HepG2 (cell line): Measurements from ENCODE around the gene ASTN1. TPM values are rescaled to one million over a fixed set of nuclear protein-coding genes. Genes with fewer than 3 reads are reported as not detected.

Experiments
- ATAC-seq: fragments of 200-7000 bp; cut with Tn5 transposase; 3 replicates; pipeline ENCODE4 v1.9.1; 2020; ENCODE audit warnings: mild to moderate bottlenecking, moderate library complexity
- BruUV-seq: library from RNA; stranded (reverse); fragments of 400-500 nt; replicated peaks from 2 replicates; lab custom pipeline; 2021; lab: Mats Ljungman, UMichigan
- CTCF ChIA-PET: fragments of 300-600 bp; formaldehyde crosslinking; extraction: SDS; loops from one replicate; lab custom pipeline; 2021; ENCODE audit warnings: low total read pairs, inconsistent platforms, low intra/inter-chr PET ratio; lab: Yijun Ruan, JAX
- POLR2A ChIA-PET: fragments of 350-600 bp; sonication (Branson Sonifier 250); formaldehyde crosslinking; loops from one replicate; lab custom pipeline; 2020; ENCODE audit warnings: antibody characterized with exemption, inconsistent platforms; lab: Yijun Ruan, JAX
- DNase-seq: peaks from one replicate; pipeline ENCODE4 v3.0.0-alpha.2; 2015; ENCODE audit warnings: low spot score
- FAIRE-seq: peaks from 3 replicates; lab custom pipeline; 2011; peaks lifted over from hg19 to GRCh38; lab: Jason Lieb, UNC
- H2AFZ ChIP-seq: one replicate; pipeline ENCODE4 v1.6.1; 2011; ENCODE audit warnings: low read length, inconsistent platforms
- H3K27ac ChIP-seq: fragments of 300-600 bp; 3 replicates; pipeline ENCODE4 v1.8.0; 2011; ENCODE audit warnings: mixed run types, mild to moderate bottlenecking, mixed read lengths, low read length, inconsistent platforms; ENCODE audit not compliant: insufficient read depth; ENCODE audit errors: extremely low read length
- H3K27me3 ChIP-seq, 2 experiments: fragments of 200-600 bp in 1 of 2; 2 replicates in 1 of 2; 3 replicates in 1 of 2; pipeline versions ENCODE4 v1.6.0 to v1.8.0; 2011; ENCODE audit warnings: low read length in 2 of 2, mild to moderate bottlenecking in 2 of 2, moderate library complexity in 2 of 2, inconsistent platforms in 1 of 2; ENCODE audit not compliant: insufficient read depth in 2 of 2, control insufficient read depth in 1 of 2
- H3K36me3 ChIP-seq, 2 experiments: fragments of 200-600 bp in 1 of 2; replicated peaks in 1 of 2; 2 replicates in 1 of 2; 3 replicates in 1 of 2; pipeline versions ENCODE4 v1.5.1 to v1.8.0; 2011; ENCODE audit warnings: low read length in 2 of 2, inconsistent platforms in 1 of 2; ENCODE audit not compliant: insufficient read depth in 2 of 2, control insufficient read depth in 1 of 2
- H3K4me1 ChIP-seq: 2 replicates; pipeline ENCODE4 v1.5.1; 2012; ENCODE audit warnings: low read length, inconsistent platforms; ENCODE audit not compliant: insufficient read depth
- H3K4me2 ChIP-seq: 2 replicates; pipeline ENCODE4 v1.6.0; 2011; ENCODE audit warnings: low read depth, low read length, inconsistent platforms
- H3K4me3 ChIP-seq, 3 experiments: fragments of 200-600 bp in 1 of 3; sonication (generic), shearing (Covaris generic) in 1 of 3; replicated peaks in 1 of 3; 2 replicates each; pipeline ENCODE4 v1.5.1; 2011 to 2016; ENCODE audit warnings: low read length in 3 of 3, inconsistent platforms in 2 of 3, low read depth in 2 of 3, mild to moderate bottlenecking in 2 of 3, control low read depth in 1 of 3, mixed read lengths in 1 of 3; ENCODE audit not compliant: insufficient read depth in 1 of 3
- H3K79me2 ChIP-seq: one replicate; pipeline ENCODE4 v1.6.1; 2011; ENCODE audit warnings: low read length, inconsistent platforms; ENCODE audit not compliant: insufficient read depth
- H3K9ac ChIP-seq: 2 replicates; pipeline ENCODE4 v1.6.0; 2011; ENCODE audit warnings: mild to moderate bottlenecking, low read depth, low read length, inconsistent platforms; ENCODE audit not compliant: insufficient read depth
- H3K9me3 ChIP-seq: 2 replicates; pipeline ENCODE4 v1.5.1; 2012; ENCODE audit warnings: mild to moderate bottlenecking, low read length
- H4K20me1 ChIP-seq: 2 replicates; pipeline ENCODE4 v1.6.0; 2011; ENCODE audit warnings: inconsistent platforms, mild to moderate bottlenecking, low read length, moderate library complexity; ENCODE audit not compliant: insufficient read depth
- AGO2 ChIP-seq: fragments of 200-400 bp; formaldehyde crosslinking; optimal IDR thresholded peaks from 2 replicates; pipeline ENCODE3; 2017; ENCODE audit warnings: mild to moderate bottlenecking, low read depth, low read length, moderate library complexity
- CREB1 ChIP-seq, 2 experiments: fragments of 450-650 bp in 1 of 2; IDR thresholded peaks; 2 replicates each; pipeline ENCODE4 v1.6.1; 2016 to 2017; ENCODE audit warnings: control low read depth in 1 of 2, mild to moderate bottlenecking in 1 of 2, missing compliant biosample characterization in 1 of 2, missing genetic modification characterization in 1 of 2
- KMT2B ChIP-seq: IDR thresholded peaks from 2 replicates; pipeline ENCODE4 v1.6.1; 2016; ENCODE audit warnings: missing genetic modification reagents, missing compliant biosample characterization
- ZNF788 ChIP-seq: sonication (generic); formaldehyde crosslinking; IDR thresholded peaks from 2 replicates; pipeline ENCODE4 v1.5.0; 2020; ENCODE audit warnings: mild to moderate bottlenecking, missing genetic modification reagents, borderline replicate concordance
- WGBS: methylation state at CpG from one replicate; pipeline ENCODE4 v1.1.6; 2017; ENCODE audit warnings: low lambda C conversion rate; 5-methylcytosine and 5-hydroxymethylcytosine counted together
- in situ Hi-C: cut with HindIII; loops from 2 replicates; pipeline ENCODE4 v1.10.0; 2017; ENCODE audit warnings: low pct_unique_long_range_greater_than_20kb; ENCODE audit not compliant: extremely low pct_ligation_motif_present
- intact Hi-C: fragments of 100-400 bp; cut with micrococcal nuclease; formaldehyde crosslinking; loops from one replicate; pipeline ENCODE4 v1.10.0; 2022; ENCODE audit not compliant: unreplicated experiment
- polyA plus RNA-seq, 8 experiments: library from polyadenylated mRNA; depleted of rRNA in 3 of 8; stranded (reverse) in 7 of 8; unstranded in 1 of 8; fragments of >200 nt; fragmentation: Illumina TruSeq in 4 of 8; extraction: Trizol in 4 of 8; gene quantifications; 2 replicates each; pipeline versions ENCODE4 v1.2.1 to v1.2.3, GENCODE V29; 2011 to 2016; ENCODE audit warnings: low read depth in 4 of 8, missing spikeins in 1 of 8, mixed read lengths in 1 of 8; ENCODE audit not compliant: insufficient read depth in 1 of 8
- total RNA-seq, 5 experiments: library from RNA; depleted of rRNA; stranded (reverse); fragments of >200 nt; fragmentation: Illumina TruSeq; extraction: Trizol; gene quantifications; 2 replicates each; pipeline ENCODE4 v1.2.3, GENCODE V29; 2016; ENCODE audit warnings: low read depth in 1 of 5
- TF ChIP-seq, protein P1 (sequence below): sonication (generic); formaldehyde crosslinking; IDR thresholded peaks from 2 replicates; pipeline ENCODE4 v1.4.0; 2020; ENCODE audit warnings: mild to moderate bottlenecking, missing genetic modification reagents
- TF ChIP-seq, protein P2 (sequence below): sonication (generic); formaldehyde crosslinking; IDR thresholded peaks from 2 replicates; pipeline ENCODE4 v1.5.0; 2020; ENCODE audit warnings: missing genetic modification reagents
- TF ChIP-seq, protein P3 (sequence below): sonication (generic); formaldehyde crosslinking; IDR thresholded peaks from 2 replicates; pipeline ENCODE4 v1.8.0; 2022; ENCODE audit warnings: missing genetic modification reagents, mild to moderate bottlenecking, moderate library complexity, borderline replicate concordance
- TF ChIP-seq, protein P4 (sequence below): fragments of 450-650 bp; IDR thresholded peaks from 2 replicates; pipeline ENCODE4 v1.6.1; 2017; ENCODE audit warnings: mild to moderate bottlenecking

Gene ASTN1
- total and polyA plus RNA-seq, 2 of the 13 experiments (the other 11 are each of a cell fraction or from before 2014, with no cell fraction given) = not detected

DNA sequence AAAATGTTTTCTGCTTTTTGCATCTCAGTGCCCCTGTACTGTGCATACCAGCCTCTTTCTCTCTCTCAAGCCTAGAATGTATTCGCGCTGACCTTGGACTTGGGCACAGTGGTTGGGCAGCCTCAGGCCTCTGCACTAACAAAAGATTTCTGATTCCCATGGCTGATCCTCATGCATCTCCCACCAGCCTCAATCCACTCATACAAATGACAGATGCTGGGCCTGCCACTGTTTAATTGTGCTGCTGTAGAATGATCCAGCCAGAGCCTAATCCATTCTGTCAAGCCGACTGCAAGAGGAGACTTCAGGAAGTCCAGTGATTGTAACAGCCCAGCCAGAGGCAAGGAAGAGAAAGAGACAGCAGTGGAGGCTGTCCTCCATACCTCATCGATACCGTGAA is 180.8 kb downstream of the ASTN1 start:
- POLR2A ChIA-PET = no interaction called here
- ATAC-seq = peak; percentile 44; the same call in 2 of the 3 replicates
- Histone ChIP-seq H3K9me3 (no peaks in the 10 kb centered on the region), H3K4me3 (no peak overlapping the region), H3K27ac (no peak overlapping the region), H2AFZ (no peak overlapping the region), H3K4me2 (no peak overlapping the region), H3K4me1 (no peaks in the 10 kb centered on the region), H3K9ac (no peak overlapping the region), H3K27me3 (peaks cover 0 to 1% of the 10 kb centered on the region in 2 experiments; a peak in 1 of 5 replicates), H4K20me1 (no peaks in the 10 kb centered on the region), H3K36me3 (no peaks in the 10 kb centered on the region), H3K79me2 (no peaks in the 10 kb centered on the region)
- 18% methylated on average over 5 of the region's 5 CpGs for WGBS
- TF ChIP-seq KMT2B (CRISPR knock-in tag) (no peak), ZNF788 (CRISPR knock-in tag) (no peak), CREB1 (IDR thresholded peaks at IDR 0.05) (no peak), CREB1 (CRISPR knock-in tag; IDR thresholded peaks at IDR 0.05) (no peak), AGO2 (no peak)
- TF ChIP-seq, protein P1, sequence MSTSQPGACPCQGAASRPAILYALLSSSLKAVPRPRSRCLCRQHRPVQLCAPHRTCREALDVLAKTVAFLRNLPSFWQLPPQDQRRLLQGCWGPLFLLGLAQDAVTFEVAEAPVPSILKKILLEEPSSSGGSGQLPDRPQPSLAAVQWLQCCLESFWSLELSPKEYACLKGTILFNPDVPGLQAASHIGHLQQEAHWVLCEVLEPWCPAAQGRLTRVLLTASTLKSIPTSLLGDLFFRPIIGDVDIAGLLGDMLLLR (CRISPR knock-in tag) = no peak
- TF ChIP-seq, protein P2, sequence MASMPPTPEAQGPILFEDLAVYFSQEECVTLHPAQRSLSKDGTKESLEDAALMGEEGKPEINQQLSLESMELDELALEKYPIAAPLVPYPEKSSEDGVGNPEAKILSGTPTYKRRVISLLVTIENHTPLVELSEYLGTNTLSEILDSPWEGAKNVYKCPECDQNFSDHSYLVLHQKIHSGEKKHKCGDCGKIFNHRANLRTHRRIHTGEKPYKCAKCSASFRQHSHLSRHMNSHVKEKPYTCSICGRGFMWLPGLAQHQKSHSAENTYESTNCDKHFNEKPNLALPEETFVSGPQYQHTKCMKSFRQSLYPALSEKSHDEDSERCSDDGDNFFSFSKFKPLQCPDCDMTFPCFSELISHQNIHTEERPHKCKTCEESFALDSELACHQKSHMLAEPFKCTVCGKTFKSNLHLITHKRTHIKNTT (CRISPR knock-in tag) = no peak
- TF ChIP-seq, protein P3, sequence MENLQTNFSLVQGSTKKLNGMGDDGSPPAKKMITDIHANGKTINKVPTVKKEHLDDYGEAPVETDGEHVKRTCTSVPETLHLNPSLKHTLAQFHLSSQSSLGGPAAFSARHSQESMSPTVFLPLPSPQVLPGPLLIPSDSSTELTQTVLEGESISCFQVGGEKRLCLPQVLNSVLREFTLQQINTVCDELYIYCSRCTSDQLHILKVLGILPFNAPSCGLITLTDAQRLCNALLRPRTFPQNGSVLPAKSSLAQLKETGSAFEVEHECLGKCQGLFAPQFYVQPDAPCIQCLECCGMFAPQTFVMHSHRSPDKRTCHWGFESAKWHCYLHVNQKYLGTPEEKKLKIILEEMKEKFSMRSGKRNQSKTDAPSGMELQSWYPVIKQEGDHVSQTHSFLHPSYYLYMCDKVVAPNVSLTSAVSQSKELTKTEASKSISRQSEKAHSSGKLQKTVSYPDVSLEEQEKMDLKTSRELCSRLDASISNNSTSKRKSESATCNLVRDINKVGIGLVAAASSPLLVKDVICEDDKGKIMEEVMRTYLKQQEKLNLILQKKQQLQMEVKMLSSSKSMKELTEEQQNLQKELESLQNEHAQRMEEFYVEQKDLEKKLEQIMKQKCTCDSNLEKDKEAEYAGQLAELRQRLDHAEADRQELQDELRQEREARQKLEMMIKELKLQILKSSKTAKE (CRISPR knock-in tag) = no peak
- TF ChIP-seq, protein P4, sequence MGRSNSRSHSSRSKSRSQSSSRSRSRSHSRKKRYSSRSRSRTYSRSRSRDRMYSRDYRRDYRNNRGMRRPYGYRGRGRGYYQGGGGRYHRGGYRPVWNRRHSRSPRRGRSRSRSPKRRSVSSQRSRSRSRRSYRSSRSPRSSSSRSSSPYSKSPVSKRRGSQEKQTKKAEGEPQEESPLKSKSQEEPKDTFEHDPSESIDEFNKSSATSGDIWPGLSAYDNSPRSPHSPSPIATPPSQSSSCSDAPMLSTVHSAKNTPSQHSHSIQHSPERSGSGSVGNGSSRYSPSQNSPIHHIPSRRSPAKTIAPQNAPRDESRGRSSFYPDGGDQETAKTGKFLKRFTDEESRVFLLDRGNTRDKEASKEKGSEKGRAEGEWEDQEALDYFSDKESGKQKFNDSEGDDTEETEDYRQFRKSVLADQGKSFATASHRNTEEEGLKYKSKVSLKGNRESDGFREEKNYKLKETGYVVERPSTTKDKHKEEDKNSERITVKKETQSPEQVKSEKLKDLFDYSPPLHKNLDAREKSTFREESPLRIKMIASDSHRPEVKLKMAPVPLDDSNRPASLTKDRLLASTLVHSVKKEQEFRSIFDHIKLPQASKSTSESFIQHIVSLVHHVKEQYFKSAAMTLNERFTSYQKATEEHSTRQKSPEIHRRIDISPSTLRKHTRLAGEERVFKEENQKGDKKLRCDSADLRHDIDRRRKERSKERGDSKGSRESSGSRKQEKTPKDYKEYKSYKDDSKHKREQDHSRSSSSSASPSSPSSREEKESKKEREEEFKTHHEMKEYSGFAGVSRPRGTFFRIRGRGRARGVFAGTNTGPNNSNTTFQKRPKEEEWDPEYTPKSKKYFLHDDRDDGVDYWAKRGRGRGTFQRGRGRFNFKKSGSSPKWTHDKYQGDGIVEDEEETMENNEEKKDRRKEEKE = no peak
- no peak for FAIRE-seq
- no peak for DNase-seq
- intact Hi-C loops (no loop called here), in situ Hi-C loops (no loop called here)
- BruUV-seq = no TSS peak
- CTCF ChIA-PET = no interaction called here
